Activated CD4-positive, CD25-positive, alpha-beta regulatory T cell treated with anti-CD3 and anti-CD28 coated beads, Interleukin-2, amount 50 U/mL, for 16 hours (primary cell): ENCODE results near the gene DNAAF3.
"Not testable (repeated sequence)": the region's sequence is repeated elsewhere in the genome, so short reads cannot be mapped to it uniquely, and the experiment has no call there.

Source experiments
- DNase-seq: peaks from one replicate; pipeline ENCODE4 v3.0.0-alpha.2; 2020; ENCODE audit warnings: low read depth, low spot score

DNAAF3 gene

DNA sequence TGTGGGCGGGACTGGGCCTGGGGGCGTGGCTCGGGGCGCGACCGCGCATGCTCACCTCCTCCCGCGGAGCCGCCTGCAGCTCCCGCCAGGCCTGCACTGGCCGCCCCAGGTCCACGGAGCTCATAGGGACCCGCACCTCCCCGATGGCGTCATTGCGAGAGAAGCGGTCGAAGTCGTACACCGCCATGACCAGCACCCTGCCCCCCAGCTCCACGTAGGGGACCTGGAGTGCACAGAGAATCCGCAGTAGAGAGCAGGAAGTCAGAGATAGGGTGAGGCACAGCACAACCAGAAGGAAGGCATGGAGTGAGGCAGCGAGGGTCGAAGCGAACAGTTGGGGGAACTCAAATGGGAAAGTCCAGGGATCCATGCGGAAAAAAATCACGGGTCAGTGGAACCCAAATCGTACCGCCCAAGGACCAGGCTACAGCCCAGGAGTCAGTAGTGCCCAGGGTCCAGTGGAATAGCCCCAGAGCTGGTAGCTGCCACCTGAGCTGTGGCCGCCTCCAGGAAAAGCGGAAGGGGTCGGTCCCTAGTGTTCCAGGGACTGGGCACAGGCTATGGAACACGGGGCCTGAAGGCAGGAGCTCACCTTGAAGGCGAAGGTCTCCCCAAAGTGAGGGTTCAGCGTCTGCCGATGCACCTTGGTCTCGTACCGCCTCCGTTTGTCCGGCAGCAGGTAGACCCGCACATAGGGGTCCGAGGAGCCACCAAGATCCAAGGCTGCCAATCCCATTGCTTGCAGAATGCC is 8.9 kb upstream of the DNAAF3 start:
- no peak for DNase-seq

DNA sequence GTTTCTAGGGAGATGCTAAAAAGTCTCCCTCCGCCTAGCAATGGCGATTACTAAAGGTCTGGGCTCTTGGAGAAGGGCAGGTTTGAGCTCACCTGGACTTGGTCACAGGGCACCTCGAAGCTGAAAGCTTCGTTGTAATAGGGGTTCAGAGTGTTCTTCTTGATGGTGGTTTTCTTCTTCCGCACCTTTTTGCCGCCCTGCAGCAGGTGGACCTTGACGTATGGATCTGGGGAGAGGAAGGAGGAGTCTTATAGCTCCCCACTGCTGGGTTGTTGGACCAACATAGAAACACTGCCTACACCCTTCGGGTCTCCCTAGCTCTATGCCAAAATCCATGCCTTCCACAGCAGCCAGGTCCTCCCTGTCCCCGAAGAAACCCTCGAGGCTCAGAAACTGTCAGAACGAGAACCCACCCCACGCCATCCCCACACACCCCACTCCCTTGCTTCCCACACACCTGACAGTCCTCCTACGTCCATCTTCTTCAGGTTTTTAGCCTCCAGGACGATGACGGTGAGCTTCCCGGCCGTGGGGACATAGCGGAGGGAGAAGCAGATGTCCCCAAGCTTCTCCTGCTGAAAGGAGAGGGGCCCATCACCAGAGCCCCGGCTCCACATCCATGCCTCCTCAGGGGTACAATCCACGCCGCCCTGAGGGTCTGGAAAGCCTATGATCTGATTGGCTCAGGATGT is 8.2 kb upstream of the DNAAF3 start:
- DNase-seq: no peak

DNA sequence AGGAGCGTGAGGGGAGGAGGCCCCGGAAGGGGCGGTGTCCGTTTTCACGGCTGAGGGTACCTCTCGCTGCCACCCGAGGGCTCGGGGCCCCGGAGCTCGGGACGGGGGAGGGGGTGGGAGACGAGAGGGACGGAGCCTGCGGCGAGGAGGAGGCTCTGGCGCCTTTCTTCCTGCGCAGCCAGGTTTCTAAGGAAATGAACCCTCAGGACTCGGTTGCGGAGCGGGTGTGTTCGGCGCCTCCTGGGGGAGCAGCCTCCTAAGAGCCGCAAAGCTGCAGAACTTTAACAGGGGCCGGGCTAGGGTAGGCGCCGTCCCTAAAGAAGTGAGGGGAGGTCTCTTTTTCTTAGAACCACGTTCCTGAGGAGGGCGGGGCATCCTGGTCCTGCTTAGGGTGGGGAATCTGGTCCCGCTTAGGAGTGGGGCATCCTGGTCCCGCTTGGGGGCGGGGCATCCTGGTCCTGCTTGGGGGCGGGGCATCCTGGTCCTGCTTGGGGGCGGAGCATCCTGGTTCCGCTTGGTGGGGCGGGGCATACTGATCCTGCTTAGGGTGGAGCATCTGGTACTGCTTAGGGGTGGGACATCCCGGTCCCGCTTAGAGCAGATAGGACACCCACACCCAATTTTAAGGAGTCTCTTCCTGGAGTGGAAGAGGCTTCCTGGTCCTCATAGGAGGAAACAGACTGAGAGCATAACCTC is 7.4 kb upstream of the DNAAF3 start:
- no peak for DNase-seq

DNA sequence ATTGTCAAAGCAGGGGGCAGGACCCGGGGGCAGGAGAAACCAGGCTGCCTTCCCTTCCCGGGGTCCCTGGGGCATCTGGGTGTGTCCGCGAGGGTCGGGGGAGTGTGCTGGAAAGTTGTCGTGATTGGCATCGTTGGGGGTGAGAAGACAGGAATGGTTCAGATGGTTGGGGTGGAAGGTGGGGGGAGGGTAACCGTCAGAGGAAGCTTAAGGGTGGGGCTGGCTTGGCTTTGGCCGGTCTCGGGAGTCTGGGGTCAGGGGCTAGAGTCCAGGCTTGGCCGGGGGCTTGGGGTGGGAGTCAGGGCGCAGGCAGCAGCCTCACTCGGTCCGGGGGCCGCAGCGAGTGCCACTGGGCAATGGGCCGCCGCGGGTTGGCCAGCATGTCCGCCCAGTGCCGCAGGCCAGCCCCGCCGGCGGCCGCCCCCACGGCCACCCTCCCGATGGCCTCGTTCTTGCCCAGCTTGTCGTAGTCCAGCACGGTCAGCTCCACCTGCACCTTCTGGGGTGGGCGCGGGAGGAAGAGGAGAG is 6.8 kb upstream of the DNAAF3 start:
- no peak for DNase-seq

DNA sequence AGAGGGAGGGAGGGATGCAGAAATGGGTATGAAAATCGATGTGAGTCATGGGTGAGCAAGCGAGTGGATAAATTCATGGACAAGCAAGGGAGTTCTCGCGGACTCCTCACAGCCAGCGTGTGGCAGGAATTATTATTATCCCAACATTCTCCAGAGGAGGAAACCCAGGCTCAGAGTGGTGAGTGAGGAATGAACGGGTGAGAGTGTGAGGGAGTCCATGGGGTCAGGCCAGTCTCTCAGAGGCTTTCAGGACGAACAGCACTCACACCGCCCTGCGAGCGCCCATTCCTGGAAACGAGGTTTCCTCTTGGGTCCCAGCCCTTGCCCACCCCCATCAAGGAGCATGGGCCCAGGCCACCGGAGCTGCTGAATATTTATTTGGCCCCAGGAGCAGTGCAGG is 6.3 kb upstream of the DNAAF3 start:
- no peak for DNase-seq

DNA sequence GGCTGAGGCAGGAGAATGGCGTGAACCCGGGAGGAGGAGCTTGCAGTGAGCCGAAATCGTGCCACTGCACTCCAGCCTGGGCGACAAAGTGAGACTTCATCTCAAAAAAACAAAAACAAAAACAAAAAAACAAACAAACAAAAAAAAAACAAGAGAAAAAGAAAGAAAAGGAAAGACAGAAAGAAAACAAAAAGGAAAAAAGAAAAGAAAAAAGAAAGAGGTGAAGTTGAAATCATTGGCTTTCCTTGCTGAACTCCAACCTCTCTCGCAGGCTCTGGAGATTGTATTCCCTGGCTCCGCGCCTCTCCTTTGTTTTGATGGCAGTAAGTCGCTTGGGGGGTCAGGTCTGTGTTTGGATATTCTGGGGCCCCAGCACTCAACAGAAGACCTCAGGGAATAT is 5.9 kb upstream of the DNAAF3 start:
- DNase-seq: not testable (repeated sequence)

DNA sequence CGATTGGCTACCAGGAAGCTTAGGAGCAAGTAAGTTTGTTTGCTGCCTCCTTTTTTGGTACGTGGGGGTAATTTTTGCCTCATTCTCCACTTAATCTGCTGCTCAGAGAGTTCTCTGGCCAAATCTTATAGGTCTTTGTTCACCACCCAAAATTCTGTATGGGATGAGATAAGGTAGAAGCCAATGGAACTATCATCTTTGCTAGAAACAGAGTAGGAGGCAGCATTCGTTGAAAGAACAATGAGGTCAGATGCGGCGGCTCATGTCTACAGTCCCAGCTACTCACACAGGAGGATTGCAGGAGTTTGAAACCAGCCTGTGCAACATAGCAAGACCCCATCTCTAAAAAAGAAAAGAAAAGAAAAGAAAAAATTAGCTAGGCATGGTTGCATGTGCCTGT is 5.0 kb upstream of the DNAAF3 start:
- no peak for DNase-seq

DNA sequence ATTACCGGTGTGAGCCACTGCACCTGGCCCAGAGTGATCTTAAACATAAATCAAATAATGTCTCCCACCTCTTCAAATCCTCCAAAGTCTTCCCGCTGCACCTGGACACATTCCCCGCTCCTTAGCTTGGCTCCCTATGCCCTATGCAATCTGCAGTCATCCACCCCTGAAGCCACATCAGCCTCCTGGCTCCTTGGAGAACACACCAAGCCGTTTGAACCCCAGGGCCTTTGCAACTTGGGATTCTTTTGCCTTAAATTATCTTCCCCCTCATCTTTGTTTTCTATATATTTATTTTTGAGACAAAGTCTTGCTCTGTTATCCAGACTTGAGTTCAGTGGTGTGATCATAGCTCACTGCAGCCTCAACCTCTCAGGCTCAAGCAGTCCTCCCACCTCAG is 2.7 kb upstream of the DNAAF3 start:
- no peak for DNase-seq

DNA sequence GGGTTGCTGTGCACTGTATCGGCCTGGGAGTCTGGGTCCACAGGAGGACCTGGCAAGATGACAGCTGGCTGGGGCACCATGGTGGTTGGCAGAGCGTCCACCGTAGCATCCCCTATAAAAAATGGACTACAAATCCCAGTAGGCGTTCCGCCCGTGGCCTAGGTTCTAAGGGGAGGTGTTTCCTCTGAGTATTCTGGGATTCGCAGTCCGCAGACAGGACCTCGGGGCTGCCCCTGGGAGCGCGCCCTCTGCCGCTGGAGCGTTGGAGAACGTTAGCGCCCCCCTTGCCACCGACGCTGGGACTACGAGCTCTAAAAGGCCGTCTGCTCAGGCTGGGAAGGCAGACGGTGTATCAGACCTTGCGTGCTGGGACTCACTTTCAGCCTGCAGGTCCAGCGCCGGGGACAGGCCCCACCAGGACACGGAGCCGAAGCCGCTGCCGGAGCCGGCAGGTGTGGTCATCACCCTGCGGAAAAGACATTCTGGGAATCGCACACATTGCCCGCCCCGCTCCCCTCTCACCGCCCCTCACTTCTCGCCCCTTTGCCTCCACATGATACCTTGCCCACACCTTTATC is 372 bp downstream of the DNAAF3 start:
- DNase-seq: no peak

DNA sequence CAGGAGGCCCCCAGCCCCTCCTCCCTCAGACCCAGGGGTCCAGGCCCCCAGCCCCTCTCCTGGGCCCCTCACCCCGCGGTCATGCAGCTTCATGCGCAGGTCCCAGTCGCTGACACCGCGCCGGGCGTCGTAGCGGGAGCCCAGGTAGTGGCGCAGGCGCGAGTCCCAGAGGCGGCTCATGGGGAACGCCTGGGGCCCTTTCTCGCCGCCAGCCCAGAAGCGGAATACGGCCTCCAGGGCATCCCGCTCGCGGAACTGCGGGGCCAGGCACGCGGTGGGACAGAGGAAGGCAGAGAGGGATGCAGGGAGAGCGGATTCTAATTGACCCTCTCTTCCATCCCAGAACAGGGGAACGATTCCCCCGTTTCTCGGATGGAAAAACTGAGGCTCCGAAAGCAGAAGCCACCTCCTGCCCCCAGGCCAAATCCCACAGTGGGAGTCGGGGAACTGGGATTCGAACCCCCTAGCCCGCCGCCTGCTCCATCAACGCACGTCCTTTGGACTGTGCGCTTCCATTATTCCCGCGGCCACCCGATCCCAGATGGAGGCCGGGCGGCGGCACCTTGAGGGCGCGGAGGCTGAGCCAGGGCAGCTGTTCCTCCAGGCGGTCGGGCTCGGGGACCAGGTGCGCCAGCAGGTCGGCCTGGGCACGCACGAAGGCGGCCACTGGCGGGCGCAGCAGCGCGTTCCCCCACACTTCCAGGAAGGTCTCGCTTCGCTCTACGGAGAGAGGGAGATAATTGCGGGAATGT is 4.7 kb downstream of the DNAAF3 start:
- DNase-seq: no peak

DNA sequence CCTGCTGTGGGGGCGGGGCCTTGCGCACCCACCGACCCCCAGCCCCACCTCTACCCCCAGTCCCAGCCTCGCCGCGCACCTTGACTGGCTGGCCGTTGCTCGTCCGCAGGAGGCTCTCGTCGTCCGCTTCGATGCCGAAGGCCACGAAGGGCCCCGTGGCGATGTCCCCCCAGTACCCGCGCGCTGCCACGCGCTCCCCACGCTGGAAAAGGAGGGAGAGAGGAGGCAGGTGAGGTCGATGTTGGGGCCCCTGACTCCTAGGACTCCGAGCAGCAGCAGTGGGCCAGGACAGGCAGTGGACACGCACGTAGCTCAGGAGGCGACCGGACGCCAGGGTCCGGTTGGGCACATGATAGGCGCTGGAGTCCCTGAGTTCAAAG is 5.4 kb downstream of the DNAAF3 start:
- DNase-seq: no peak

DNA sequence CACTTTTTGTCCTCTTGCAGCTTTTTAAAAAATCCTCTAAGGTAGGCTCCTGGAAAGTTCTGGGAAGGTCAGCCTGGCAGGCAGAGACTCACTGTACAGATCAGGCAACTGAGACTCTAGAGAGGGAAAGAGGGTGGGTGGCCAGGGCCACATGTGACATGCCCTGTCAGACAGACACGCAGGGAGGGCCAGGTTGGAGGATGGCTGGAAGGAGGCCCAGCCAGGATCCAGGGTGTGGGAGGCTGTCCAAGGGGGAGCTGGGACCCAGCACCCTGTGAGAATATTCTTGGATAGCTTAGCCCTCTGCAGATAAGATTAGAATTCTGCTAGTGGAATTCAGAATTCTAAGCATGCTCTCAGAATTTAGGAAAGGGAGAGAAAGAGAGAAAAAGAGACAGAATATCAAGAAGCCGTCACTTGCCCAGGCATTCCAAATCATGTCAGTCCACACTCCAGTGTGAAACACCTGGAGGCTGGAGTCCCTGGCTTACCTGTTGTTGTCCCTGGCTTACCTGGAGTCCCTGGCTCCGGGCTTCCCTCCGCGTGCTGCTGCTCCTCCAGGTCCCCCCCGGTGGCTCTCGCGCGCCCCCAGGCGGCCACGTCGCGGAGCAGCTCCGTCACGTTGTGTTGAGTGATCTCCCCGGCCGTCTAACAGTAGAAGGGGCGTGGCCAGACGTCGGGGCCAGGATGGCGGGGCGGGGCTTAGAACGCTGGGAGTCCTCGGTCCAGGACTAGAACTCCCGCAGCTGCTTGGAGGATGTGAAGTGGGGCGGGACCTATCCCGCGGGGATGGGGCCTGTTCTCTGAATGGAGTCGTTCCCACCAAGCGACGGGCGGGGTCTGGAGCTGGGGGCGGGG is 6.1 kb downstream of the DNAAF3 start:
- DNase-seq: peak; percentile 63

DNA sequence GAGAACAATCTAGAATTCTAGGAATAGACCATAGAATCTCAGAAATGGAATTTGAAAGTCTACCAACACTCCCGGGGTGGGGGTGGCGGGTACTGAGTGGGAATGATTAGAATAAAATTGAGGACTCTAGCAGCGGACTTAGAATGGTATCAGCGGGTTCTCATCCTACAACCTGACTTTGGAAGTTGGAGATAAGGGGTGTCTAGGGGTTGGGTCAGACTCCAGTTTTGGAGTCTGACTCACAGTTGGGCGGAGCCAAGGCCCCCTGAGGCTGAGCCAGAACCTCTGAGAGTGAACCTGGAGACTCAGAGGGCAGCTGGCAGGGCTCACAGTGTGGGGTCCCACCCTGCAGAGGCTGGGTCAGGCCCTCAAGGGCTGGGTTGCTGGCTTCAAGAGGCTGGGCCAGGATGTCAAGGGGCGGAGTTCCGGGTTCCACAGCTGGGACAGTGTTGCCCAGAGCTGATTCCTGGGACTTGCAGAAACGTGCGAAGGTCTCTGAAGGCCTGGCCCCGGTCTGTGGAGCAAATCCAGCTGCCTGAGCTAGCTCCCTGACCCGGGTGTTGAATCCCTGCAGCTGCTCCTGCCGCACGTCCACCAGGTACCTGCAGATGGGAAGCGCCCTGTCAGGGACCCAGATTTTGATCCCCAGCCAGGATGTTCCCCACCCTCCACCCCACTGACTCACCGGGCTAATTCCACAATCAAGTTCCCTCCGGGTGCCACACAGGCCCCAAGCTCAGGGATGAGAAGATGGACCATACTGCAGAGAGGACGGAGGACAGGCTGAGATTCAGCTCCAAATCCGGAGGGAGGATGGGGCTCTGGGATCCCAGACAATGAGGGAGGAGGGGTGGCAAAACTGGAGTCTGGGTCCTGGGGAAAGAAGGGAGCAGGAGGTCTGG is 7.3 kb downstream of the DNAAF3 start:
- DNase-seq: no peak

DNA sequence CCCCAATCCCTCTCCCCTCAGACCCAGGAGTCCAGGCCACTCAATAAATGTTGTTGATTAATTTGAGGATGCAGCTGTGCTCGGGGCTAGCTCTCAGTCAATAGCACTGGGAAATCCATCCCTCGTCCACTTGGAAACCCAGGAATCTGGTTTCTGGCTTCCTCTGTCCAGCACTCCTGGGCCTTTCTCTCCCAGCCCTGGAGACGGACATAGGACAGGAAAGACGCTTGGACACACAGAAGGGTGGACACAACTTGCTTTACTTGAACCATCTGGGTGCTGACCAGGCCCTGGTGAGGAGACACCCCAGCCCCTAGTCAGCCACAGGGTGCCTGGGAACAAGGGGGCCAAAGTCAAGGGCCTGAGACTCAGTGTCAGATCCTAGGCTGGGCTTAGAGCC is 8.0 kb downstream of the DNAAF3 start:
- no peak for DNase-seq

DNA sequence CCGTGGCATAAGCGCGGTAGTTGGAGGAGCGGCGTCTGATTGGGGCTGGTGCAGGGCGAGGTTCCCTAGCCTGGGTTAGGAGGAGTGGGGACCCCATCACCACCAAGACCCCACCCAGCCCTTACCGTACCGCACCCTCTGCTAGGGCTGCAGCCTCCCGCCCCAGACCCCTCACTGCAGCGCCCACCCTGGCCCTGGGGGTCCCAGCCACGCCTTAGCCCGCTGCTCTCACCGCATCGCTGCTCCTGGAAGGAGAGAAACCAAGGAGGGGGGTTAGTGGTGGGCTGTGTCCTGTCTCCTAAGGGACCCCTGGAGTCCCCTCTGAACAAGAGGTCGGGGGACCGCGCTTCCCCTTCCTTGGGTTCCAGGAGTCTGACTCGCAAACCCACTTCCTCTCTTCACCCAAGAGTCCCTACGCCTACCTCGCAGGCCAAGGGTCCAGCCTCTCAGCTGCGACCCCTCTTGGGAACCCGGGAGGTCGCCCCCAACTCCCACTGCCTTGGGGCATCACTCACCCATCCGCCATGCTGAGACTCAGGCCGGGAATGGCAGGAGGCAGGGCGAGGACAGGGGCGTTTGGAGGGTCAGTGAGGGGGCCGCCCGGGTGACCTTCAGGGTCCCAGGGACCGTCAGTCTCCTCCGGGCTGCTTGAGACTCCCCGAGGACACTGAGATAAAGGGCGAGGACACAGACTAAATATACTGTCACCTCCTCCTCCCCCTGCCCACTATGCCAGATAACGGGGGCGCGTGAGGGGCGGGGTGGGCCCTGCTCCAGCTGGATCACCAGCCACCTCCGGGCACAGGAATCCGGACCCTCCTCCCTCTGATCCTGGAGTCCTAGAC is 9.1 kb downstream of the DNAAF3 start, which contains the start of gene TNNI3:
TNNI3 (minus strand) TSS at position 669 of the 845 bp plus-strand sequence; CDS start at position 526, 143 bp downstream.
- DNase-seq: no peak

DNA sequence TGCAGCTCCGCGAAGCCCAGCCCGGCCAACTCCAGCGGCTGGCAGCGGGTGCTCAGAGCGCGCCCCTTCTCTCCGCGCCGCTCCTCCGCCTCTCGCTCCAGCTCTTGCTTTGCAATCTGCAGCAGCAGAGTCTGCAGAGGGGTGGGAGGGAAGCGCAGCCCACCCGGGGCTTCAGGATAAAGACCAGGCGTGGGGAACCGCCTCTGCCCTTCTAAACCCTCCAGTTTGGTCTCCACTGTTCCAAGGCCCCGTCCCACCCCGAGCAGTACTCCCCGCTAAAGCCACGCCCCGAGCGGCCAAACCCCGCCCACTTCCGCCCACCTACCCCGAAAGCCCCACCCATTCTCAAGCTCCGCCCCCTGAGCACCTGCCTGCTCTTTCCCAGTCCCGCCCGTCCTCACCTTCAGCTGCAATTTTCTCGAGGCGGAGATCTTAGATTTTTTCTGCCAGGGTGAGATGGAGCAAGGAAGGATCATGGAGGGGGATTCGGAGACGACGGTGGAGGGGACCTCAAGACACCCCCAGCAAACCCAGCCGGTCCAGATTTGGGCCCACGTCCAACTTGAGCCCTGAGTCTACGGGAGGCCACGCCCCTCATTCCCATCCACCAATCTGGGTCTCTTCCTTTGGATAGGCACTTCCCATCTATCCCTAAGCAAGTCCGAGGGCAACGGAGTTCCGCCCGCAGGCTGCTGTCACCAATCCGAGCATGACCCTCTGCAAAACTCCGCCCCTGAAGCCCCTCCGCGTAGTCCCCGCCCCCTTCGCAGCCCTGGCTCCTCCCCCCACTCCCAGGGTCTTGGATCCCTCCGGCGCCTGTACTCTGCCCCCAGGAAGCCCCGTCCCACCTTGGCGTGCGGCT is 10.0 kb downstream of the DNAAF3 start:
- DNase-seq: no peak

DNA sequence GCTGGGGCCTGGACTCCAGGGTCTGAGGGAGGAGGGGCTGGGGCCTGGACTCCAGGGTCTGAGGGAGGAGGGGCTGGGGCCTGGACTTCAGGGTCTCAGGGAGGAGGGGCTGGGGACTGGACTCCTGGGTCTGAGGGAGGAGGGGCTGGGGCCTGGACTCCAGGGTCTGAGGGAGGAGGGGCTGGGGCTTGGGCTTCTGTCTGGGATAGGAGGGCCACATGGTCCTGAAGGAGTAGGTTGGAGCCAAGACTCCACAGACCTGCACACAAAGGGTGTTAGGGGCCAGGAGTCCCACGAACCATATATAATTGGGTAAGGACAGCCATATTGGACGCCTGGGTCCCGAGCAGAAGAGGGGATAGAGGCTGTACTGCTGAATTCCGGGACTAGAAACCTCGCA is 10.6 kb downstream of the DNAAF3 start:
- DNase-seq: not testable (repeated sequence)
